HG03045 (cell line): ENCODE measurements around the gene PTPRD.

Source experiments
- ATAC-seq: cut with Tn5 transposase; IDR thresholded peaks from one replicate; pipeline ENCODE4 v1.9.1; 2021; ENCODE audit warnings: mild to moderate bottlenecking, moderate library complexity; ENCODE audit not compliant: unreplicated experiment

PTPRD gene

DNA sequence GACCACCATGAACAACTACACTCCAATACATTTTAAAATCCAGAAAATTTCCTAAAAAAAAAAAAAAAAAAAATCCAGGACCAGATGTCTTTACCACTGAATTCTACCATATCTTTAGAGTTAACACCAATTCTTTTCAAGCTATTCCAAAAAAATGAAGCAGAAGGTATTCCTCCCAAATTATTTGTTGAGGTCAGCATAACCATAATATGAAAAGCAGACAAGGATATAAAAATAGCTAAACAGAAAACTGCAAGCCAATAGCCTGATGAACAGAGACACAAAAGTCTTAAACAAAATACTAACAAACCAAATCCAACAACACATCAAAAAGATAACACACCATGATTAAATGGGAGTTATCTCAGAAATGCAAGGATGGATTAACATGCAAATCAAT, 695.4 kb downstream of the PTPRD start:
- ATAC-seq, result no peak

GRCh38 chr9:9914174-9914573, 698.6 kb downstream of the PTPRD start:
- no peak for ATAC-seq

DNA sequence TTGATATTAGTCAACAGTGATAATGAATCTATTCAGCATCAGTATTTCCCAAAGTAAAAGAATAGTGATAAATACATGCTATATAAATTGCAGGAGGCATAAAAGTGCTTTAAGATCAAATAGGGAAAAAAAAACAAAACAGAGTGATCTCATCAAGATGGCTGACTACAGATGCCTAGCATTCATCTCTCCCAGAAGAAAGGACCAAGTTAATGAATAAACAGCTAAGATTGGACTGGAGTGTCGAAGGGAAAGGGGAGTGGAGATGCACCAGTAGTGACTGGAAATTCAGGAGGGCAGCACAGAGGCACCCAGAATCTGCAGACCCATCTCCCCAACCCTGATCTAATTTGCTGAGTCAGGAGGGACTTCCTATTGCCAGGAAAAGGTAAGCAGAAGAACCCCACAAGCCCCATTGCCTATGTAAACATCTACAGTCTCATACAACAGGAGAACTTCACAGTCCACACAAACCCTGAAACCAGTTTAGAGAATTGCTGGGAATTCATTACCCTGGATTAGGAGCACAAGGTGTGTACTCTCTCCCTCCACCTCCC, 699.4 kb downstream of the PTPRD start:
- ATAC-seq, result no peak

- ATAC-seq, result no peak
Measured at GRCh38 chr9:9912459-9912858, 700.3 kb downstream of the PTPRD start.

GRCh38 chr9:9905736-9906135, 707.1 kb downstream of the PTPRD start:
- ATAC-seq, result no peak

- ATAC-seq, result no peak
Measured at GRCh38 chr9:9904041-9904440, 708.8 kb downstream of the PTPRD start.

- ATAC-seq, result no peak
Measured at GRCh38 chr9:9901624-9902023, 711.2 kb downstream of the PTPRD start.

- ATAC-seq, result no peak
Measured at GRCh38 chr9:9893837-9894236, 719.0 kb downstream of the PTPRD start.

DNA sequence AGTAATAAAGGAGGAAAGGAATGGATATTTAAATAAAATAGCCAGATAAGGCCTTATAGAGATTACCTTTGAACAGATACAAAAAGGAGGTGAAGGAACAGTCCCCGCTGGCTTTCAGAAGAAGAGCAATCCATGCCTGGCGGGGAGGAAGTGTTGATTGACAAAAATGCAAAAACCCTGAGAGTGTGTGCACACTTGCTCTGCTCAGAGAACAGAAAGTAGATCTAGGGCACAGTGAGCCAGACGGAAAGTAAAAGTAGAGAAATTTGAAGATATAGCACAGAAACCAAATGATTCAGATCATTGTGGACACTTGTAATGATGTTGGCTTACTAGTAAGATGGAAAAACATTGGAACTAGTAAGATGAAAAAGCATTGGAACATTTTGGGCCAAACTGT, 720.6 kb downstream of the PTPRD start:
- ATAC-seq, result no peak

- no peak for ATAC-seq
Measured at GRCh38 chr9:9881692-9882091, 731.1 kb downstream of the PTPRD start.

DNA sequence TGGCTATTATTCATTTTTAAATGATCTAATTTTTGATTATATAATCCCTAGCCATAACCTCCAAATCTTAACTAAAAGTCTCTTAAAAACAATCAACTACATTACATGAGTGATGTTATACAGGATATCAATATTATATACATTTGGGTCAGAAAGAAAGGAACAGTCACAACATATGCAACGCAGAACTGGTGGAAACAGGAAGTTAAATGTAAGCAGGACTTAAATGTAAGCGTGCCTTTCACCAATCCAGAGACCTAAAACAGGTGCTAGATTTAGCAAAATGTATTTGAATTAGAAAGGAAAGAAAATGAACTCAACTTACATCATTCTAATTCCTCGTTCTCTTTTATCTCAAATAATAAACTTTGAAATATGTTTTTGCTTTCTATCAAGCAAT, 738.5 kb downstream of the PTPRD start:
- ATAC-seq, result no peak

GRCh38 chr9:9862235-9862810, 750.5 kb downstream of the PTPRD start:
- no peak for ATAC-seq

DNA sequence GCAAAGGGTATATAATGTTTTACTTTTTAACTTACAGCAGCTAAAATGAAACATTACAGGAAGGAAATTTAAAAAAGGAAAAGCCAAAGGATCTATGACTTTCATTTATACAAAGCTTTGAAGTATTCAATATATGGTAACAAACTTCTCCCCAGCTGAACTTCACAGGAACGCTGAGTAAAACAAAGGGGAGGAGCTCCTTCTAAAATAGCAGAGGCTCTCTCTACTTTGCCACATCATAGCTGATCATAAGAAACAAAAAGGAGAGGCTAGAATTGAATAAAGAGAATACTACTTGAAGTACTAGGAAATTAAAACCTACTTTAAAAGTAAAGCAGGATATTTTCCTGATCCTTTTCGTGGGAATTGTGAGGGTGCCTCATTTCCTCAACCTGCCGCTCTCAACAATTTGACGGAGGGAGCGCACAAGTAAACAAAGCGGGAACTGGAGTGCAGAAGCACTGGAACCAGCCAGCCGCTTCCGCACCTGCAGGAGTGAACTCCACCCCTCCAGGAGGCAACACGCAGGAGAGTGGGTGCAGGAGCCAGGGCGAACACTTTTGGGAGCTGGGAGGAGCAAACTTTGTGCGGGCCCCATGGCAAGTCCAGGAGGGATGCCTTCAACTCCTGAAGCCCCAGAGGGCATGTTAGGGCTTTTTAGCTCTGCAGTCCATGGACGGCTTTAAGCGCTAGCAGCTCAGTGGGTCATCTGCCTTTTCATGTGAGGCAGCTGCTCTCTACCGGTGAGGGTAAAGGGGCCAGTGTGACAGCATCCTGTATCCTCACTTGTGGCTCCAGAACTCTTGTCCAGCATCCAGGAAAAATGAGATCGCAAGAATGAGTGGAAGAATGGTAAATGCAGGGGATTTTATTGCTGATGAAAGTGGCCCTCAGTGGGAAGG, 757.4 kb downstream of the PTPRD start:
- ATAC-seq, result no peak

DNA sequence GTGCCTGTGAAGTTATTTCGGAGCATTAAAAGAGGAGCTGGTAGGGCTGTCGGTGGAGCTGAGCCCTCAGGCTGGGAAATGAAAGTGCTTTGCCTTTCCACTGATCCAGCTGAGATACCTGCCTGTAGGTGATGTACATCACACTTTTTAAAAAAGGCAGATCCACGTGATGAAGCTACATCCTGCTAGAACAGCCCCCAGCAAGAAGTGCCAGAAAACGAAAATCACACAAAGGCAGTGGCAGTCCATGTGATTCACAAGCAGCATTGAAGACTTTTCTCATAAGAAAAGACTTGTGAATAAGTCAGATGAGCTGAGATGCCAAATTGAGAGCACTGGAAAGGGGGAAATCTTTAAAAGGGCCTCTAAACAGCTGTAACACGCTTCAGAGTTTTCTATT, 765.1 kb downstream of the PTPRD start:
- ATAC-seq, result no peak

GRCh38 chr9:9846557-9846956, 766.2 kb downstream of the PTPRD start:
- peak; percentile 87 for ATAC-seq

DNA sequence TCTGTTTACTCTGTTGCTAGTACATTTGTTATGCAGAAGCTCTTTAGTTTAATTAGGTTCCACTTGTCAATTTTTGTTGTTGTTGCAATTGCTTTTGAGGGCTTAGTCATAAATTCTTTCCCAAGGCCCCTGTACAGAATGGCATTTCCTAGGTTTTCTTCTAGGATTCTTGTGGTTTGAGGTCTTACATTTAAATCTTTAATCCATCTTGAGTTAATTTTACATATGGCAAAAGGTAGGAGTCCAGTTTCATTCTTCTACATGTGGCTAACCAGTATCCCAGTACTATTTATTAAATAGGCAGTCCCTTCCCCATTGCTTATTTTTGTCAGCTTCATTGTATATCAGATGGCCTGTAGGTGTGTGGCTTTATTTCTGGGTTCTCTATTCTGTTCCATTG, 792.4 kb downstream of the PTPRD start:
- ATAC-seq, result no peak

GRCh38 chr9:9819886-9820285, 792.9 kb downstream of the PTPRD start:
- no peak for ATAC-seq

GRCh38 chr9:9817176-9817575, 795.6 kb downstream of the PTPRD start:
- no peak for ATAC-seq

GRCh38 chr9:9804109-9804508, 808.7 kb downstream of the PTPRD start:
- no peak for ATAC-seq

DNA sequence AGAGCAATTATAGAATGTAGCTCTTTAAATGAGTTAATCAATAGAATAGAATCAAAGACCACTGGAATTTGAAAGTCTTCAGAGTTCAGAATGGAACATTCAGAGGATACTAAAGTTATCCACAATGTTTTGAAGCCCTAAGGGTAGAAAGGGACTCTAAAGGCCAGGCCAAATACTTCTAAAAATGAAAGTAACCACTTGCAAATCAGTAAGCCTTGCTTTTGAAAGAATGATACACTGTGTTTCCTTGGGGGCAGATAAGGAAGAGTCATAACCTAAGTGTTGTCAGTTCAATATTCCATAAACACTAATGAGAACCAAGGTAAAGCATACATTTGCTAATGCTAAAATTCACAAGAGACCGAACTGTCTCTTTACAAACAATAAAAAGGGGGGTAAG, 813.5 kb downstream of the PTPRD start:
- ATAC-seq, result no peak

DNA sequence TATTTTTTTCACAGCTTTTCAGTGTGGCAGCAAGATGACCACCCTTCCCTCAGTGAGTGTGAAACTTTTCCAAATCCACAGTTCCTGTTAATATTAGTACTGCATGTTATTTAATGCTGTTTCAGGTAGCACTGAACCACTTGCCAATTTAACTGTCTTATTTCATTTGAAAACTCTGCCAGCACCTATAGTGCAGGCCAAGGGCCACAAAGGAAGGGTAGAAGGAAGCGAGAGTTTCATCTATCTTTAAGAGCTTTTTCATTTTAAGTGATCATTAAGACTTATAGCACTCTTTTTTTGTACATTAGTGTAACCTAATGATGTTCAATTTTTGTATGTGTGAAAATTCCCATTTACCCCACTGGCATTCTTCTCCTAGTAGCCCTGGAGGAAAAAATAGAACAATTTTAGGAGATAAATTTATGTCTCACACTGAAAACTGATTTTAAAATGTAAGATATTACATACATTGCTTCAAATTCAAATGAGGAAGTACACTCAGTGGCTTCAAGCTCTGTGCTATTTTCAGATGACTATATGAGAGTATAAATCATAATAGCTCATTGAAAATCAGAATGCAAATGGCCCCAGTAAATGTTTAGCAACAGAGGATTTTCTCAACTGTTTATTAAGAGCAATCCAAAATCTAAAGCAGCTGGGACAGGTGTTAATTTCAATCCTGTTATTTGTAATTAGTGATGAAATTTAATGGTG, 820.5 kb downstream of the PTPRD start:
- ATAC-seq, result no peak

DNA sequence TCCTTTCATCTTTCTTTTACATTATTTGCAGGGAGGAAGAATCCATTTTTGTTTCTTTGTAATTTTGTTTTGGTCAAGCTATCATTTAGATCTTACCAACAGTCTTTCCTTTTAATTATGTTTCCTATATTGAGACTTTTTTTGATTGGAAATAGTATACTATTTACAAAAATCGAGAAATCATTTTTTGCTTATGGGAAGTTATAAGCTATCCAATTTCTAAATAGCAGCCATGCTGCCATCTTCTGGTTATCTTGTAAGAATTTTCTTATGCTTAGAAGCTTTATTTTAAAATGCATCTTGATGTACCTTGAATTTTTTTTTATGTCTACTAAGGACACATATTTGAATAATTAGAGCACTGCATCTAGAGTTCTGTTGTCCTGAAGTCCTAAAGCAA, 821.2 kb downstream of the PTPRD start:
- ATAC-seq, result no peak
